ENCODE results near the gene SAMD3. TPM values are rescaled to one million over a fixed set of nuclear protein-coding genes. Genes with fewer than 3 reads are reported as not detected.
"Not testable (repeated sequence)": the region's sequence is repeated elsewhere in the genome, so short reads cannot be mapped to it uniquely, and the experiment has no call there.

The SAMD3 gene, protein sequence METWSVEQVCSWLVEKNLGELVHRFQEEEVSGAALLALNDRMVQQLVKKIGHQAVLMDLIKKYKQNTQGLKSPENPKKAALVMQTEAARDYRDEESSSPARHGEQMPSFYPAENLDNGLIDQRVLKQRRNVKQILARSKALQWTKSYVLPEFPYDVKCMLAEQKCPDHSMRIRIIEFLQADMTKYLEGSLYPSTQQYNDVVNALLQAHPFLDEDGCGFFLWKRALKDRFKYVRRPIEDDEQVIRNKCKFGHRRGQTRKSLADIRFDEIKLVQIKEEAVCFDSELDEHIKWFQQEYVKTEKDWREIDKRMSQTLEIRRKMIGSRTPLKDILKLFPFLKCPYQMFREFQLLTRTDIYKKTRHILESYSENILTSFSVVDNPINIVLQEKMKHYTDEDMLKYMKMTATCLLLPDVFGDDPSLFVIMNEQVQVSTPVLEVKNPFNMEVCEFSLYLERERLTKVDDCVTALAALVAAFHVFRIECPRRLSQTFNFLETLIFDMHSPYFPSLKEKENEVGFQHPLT
- total RNA-seq (2021) = not detected in 2 replicates
- percentile 1 among the genes with signal in this experiment for Bru-seq, nascent RNA
- BruChase-seq, experiment 1, labeled RNA remaining after a 2-hour chase = percentile 3 among the genes with signal in this experiment
- percentile 1 among the genes with signal in this experiment for BruChase-seq, experiment 2, labeled RNA remaining after a 6-hour chase
- long read RNA-seq = 0 reads

DNA sequence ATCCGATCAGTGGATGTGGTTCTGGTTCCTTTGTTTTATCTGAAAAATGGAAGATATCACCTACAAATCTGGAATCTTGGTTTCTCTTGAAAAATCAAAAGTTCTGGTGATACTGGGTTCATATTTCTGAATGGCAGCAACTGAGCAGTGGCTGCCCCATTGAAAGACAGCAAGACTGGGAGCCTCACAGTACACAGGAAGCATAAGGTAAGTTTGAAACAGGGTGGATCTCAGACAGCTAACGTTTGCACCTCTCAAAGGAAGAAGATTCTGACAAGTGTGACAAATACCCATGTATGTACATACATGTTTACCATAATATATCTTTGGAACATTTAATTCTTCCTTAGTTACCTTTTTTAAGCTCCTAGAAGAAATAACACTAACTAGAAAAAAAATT lies at the start of gene SAMD3:
Gene SAMD3, minus strand, starts transcription at position 177 of the 400 bp plus-strand sequence. CDS start 7,678 bp downstream, outside the sequence.
- BruUV-seq (replicated peaks) = no TSS peak
- Histone ChIP-seq H3K27ac (no peak within 1 kb of the TSS), H3K9me2 (ENCODE audit: insufficient read depth) (no peaks in the 10 kb centered on the region), H3K9me3 (ENCODE audit: insufficient read depth, low read depth) (no peaks in the 10 kb centered on the region), H2AFZ (no peak within 1 kb of the TSS), H3K4me2 (no peak within 1 kb of the TSS), H3K36me3 (ENCODE audit: low read depth) (no peaks in the 10 kb centered on the region), H3K4me1 (replicated peaks; ENCODE audit: insufficient read depth) (no peaks in the 10 kb centered on the region), H3F3A (ENCODE audit: insufficient read depth, low read depth) (no peaks in the 10 kb centered on the region), H3K4me3 (no peak within 1 kb of the TSS), H3K27me3 (ENCODE audit: insufficient read depth, low read depth) (no peaks in the 10 kb centered on the region), H4K20me1 (ENCODE audit: insufficient read depth) (no peaks in the 10 kb centered on the region), H3K79me2 (ENCODE audit: low read depth) (no peaks in the 10 kb centered on the region)
- TF ChIP-seq, protein P1, sequence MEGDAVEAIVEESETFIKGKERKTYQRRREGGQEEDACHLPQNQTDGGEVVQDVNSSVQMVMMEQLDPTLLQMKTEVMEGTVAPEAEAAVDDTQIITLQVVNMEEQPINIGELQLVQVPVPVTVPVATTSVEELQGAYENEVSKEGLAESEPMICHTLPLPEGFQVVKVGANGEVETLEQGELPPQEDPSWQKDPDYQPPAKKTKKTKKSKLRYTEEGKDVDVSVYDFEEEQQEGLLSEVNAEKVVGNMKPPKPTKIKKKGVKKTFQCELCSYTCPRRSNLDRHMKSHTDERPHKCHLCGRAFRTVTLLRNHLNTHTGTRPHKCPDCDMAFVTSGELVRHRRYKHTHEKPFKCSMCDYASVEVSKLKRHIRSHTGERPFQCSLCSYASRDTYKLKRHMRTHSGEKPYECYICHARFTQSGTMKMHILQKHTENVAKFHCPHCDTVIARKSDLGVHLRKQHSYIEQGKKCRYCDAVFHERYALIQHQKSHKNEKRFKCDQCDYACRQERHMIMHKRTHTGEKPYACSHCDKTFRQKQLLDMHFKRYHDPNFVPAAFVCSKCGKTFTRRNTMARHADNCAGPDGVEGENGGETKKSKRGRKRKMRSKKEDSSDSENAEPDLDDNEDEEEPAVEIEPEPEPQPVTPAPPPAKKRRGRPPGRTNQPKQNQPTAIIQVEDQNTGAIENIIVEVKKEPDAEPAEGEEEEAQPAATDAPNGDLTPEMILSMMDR (conservative IDR thresholded peaks at IDR 0.05) = no peak
- TF ChIP-seq EZH2 (IDR thresholded peaks at IDR 0.05; ENCODE audit: low read depth) = no peak
- CTCF ChIA-PET = no interaction called here
- no peak for DNase-seq
- intact Hi-C loops (cut with micrococcal nuclease; ENCODE audit: unreplicated experiment) = no loop called here
- POLR2A ChIA-PET (ENCODE audit: unreplicated experiment) = no interaction called here

DNA sequence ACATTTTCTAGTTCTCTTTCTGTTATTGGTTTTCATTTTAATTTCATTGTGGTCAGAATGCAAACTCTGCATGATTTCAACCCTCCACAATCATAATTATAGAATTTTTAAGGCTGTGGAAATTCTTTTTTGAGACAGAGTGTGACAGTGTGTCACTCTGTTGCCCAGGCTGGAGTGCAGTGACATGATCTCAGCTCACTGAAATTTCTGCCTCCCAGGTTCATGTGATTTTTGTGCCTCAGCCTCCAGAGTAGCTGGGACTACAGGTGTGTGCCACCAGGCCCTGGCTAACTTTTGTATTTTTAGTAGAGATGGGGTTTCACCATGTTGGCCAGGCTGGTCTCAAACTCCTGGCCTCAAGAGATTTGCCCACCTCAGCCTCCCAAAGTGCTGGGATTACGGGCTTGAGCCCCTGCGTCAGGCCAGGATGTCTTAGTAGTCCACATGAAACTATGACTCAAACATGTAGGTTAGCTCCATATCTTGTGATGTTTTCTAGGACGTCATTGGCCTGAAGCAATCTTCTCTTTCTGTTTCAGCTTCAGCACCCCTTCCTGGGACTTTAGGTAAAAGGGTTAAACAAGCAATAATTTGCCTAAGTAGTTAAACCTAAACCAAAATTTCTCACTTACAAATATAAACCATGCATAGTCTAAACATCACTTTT lies 47.4 kb upstream of the SAMD3 start:
- no TSS peak for BruUV-seq (replicated peaks)
- no peak overlapping the region for H3K4me3 ChIP-seq
- DNase-seq = no peak
- H3K27ac ChIP-seq = no peak overlapping the region
- H4K20me1 ChIP-seq (ENCODE audit: insufficient read depth) = no peaks in the 10 kb centered on the region
- ChIA-PET POLR2A (ENCODE audit: unreplicated experiment) (no interaction called here), CTCF (no interaction called here)
- H3F3A ChIP-seq (ENCODE audit: insufficient read depth, low read depth) = no peaks in the 10 kb centered on the region; the same call in 1 of the 2 replicates
- H3K36me3 ChIP-seq (ENCODE audit: low read depth) = no peaks in the 10 kb centered on the region
- no peaks in the 10 kb centered on the region for H3K9me2 ChIP-seq (ENCODE audit: insufficient read depth)
- no peaks in the 10 kb centered on the region for H3K27me3 ChIP-seq (ENCODE audit: insufficient read depth, low read depth)
- H2AFZ ChIP-seq = no peak overlapping the region
- H3K9me3 ChIP-seq (ENCODE audit: insufficient read depth, low read depth) = 0 out of 2 replicates have a peak, but pooled peaks cover 5% of the 10 kb centered on the region
- H3K4me1 ChIP-seq (replicated peaks; ENCODE audit: insufficient read depth) = no peaks in the 10 kb centered on the region
- intact Hi-C loops (cut with micrococcal nuclease; ENCODE audit: unreplicated experiment) = no loop called here
- H3K4me2 ChIP-seq = no peak overlapping the region
- no peaks in the 10 kb centered on the region for H3K79me2 ChIP-seq (ENCODE audit: low read depth)
- no peak for TF ChIP-seq EZH2 (IDR thresholded peaks at IDR 0.05; ENCODE audit: low read depth)
- TF ChIP-seq, protein P1 (conservative IDR thresholded peaks at IDR 0.05) = no peak

- H3F3A ChIP-seq (ENCODE audit: insufficient read depth, low read depth); H3K36me3 ChIP-seq (ENCODE audit: low read depth); H3K79me2 ChIP-seq (ENCODE audit: low read depth); H3K27me3 ChIP-seq (ENCODE audit: insufficient read depth, low read depth); H3K9me3 ChIP-seq (ENCODE audit: insufficient read depth, low read depth); BruUV-seq (replicated peaks); H4K20me1 ChIP-seq (ENCODE audit: insufficient read depth); DNase-seq; H3K27ac ChIP-seq; H3K4me3 ChIP-seq; CTCF ChIA-PET; POLR2A ChIA-PET (ENCODE audit: unreplicated experiment); H3K4me1 ChIP-seq (replicated peaks; ENCODE audit: insufficient read depth); H2AFZ ChIP-seq; H3K4me2 ChIP-seq; H3K9me2 ChIP-seq (ENCODE audit: insufficient read depth); intact Hi-C loops (cut with micrococcal nuclease; ENCODE audit: unreplicated experiment): not testable (repeated sequence)
Observed at GRCh38 chr6:130265553-130265952, 42.8 kb upstream of the SAMD3 start.
